Measurements from ENCODE around the gene AMIGO3. TPM values are rescaled to one million over a fixed set of nuclear protein-coding genes. Genes with fewer than 3 reads are reported as not detected.

The AMIGO3 gene
- total RNA-seq, 2 experiments from 2014 or later, result 0.82 to 1.3 TPM

DNA sequence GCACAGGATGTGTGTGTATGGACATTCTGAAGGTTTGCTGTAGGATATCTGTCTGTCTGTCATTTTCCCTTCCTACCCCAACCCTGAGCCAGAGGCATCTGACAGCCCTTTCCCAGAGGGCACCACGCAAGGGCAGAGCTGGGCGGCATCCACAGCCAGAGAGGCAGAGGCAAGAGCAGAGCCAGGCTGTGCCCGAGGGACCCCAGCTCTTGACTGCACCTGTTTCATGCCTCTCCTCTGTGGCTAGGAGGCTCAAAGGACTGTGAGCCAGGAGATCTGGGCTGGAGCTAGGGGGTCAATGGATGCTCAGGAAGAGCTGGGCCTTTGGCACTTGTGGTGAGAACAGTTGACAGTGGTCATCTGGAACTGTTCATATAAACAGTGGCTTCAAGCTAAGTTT, 50.1 kb downstream of the AMIGO3 start:
- no peaks in the 10 kb centered on the region for H3K9me3 Mint-ChIP-seq
- POLR2A ChIA-PET, result no interaction called here
- ATAC-seq (ENCODE audit: poor library complexity) (no peak), DNase-seq (no peak)
- no peak overlapping the region for H3K27ac Mint-ChIP-seq
- peaks cover 21% of the 10 kb centered on the region for H3K4me1 Mint-ChIP-seq (ENCODE audit: low read depth)
- TF ChIP-seq, protein P1, sequence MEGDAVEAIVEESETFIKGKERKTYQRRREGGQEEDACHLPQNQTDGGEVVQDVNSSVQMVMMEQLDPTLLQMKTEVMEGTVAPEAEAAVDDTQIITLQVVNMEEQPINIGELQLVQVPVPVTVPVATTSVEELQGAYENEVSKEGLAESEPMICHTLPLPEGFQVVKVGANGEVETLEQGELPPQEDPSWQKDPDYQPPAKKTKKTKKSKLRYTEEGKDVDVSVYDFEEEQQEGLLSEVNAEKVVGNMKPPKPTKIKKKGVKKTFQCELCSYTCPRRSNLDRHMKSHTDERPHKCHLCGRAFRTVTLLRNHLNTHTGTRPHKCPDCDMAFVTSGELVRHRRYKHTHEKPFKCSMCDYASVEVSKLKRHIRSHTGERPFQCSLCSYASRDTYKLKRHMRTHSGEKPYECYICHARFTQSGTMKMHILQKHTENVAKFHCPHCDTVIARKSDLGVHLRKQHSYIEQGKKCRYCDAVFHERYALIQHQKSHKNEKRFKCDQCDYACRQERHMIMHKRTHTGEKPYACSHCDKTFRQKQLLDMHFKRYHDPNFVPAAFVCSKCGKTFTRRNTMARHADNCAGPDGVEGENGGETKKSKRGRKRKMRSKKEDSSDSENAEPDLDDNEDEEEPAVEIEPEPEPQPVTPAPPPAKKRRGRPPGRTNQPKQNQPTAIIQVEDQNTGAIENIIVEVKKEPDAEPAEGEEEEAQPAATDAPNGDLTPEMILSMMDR (IDR thresholded peaks at IDR 0.05), result no peak
- no peaks in the 10 kb centered on the region for H3K27me3 Mint-ChIP-seq
- intact Hi-C loops (cut with DNase I, micrococcal nuclease), result no loop called here
- peaks cover 7% of the 10 kb centered on the region for H3K36me3 Mint-ChIP-seq (ENCODE audit: low read depth)
- no peaks in the 10 kb centered on the region for H3K27me3 ChIP-seq (ENCODE audit: control insufficient read depth in 1 of 2, insufficient read depth in 2 of 2, low read length in 2 of 2)
- CTCF ChIA-PET, result interaction anchor here (5.0 kb wide), 1 partner anchor 130 kb away, joined by 116 read pairs; no protein-coding TSS in a partner anchor
- peaks cover 14% of the 10 kb centered on the region for H3K4me1 ChIP-seq (ENCODE audit: insufficient read depth, low read length)
- H3K4me3 ChIP-seq (ENCODE audit: low read length), result no peak overlapping the region
- no peaks in the 10 kb centered on the region for H3K36me3 ChIP-seq (ENCODE audit: insufficient read depth, low read length)
- no peak overlapping the region for H3K27ac ChIP-seq (ENCODE audit: low read depth in 1 of 2, low read length in 2 of 2)
- H3K4me3 Mint-ChIP-seq, result no peak overlapping the region
- H3K9me3 ChIP-seq (ENCODE audit: control insufficient read depth in 1 of 2, insufficient read depth in 1 of 2, low read length in 2 of 2), result no peaks in the 10 kb centered on the region

GRCh38 chr3:49668861-49669260, 50.6 kb downstream of the AMIGO3 start:
- intact Hi-C loops (cut with DNase I, micrococcal nuclease), result no loop called here
- no peak overlapping the region for H3K4me3 ChIP-seq (ENCODE audit: low read length)
- TF ChIP-seq, protein P1 (IDR thresholded peaks at IDR 0.05), result no peak
- no peaks in the 10 kb centered on the region for H3K36me3 ChIP-seq (ENCODE audit: insufficient read depth, low read length)
- H3K4me1 ChIP-seq (ENCODE audit: insufficient read depth, low read length), result peaks cover 14% of the 10 kb centered on the region
- peaks cover 18% of the 10 kb centered on the region for H3K4me1 Mint-ChIP-seq (ENCODE audit: low read depth)
- H3K36me3 Mint-ChIP-seq (ENCODE audit: low read depth), result peaks cover 2% of the 10 kb centered on the region
- no peak overlapping the region for H3K27ac ChIP-seq (ENCODE audit: low read depth in 1 of 2, low read length in 2 of 2)
- DNase-seq (no peak), ATAC-seq (ENCODE audit: poor library complexity) (no peak)
- no peaks in the 10 kb centered on the region for H3K9me3 Mint-ChIP-seq
- H3K4me3 Mint-ChIP-seq, result no peak overlapping the region
- H3K27me3 Mint-ChIP-seq, result no peaks in the 10 kb centered on the region
- H3K27me3 ChIP-seq (ENCODE audit: control insufficient read depth in 1 of 2, insufficient read depth in 2 of 2, low read length in 2 of 2), result no peaks in the 10 kb centered on the region
- H3K9me3 ChIP-seq (ENCODE audit: control insufficient read depth in 1 of 2, insufficient read depth in 1 of 2, low read length in 2 of 2), result no peaks in the 10 kb centered on the region
- CTCF ChIA-PET, result interaction anchor here (5.0 kb wide), 1 partner anchor 129 kb away, joined by 116 read pairs; no protein-coding TSS in a partner anchor
- POLR2A ChIA-PET, result no interaction called here
- no peak overlapping the region for H3K27ac Mint-ChIP-seq

DNA sequence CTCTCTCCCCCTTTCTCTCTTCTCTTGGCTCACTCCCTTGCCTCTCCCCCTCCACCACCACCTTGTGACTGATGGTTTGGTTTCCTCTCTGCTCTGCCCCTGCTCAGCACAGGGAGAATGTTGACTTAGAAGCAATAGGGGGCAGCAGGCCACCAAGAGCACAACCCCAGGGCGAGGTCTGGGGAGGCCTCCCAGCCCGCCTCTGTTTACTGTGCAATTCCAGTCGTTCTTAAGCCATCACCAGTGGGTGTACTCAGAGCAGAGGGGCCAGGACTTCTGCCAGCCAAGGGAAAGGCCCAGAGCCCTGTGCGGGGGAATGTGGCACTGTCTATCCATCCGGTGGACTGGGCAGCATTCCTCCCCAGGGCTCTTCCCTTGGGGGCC, 51.1 kb downstream of the AMIGO3 start:
- ChIA-PET POLR2A (no interaction called here), CTCF (no interaction called here)
- Histone ChIP-seq H3K9me3 (ENCODE audit: control insufficient read depth in 1 of 2, insufficient read depth in 1 of 2, low read length in 2 of 2) (no peaks in the 10 kb centered on the region), H3K27me3 (ENCODE audit: control insufficient read depth in 1 of 2, insufficient read depth in 2 of 2, low read length in 2 of 2) (no peaks in the 10 kb centered on the region), H3K27ac (ENCODE audit: low read depth in 1 of 2, low read length in 2 of 2) (no peak overlapping the region), H3K4me1 (ENCODE audit: insufficient read depth, low read length) (peaks cover 10% of the 10 kb centered on the region), H3K4me3 (ENCODE audit: low read length) (no peak overlapping the region), H3K36me3 (ENCODE audit: insufficient read depth, low read length) (no peaks in the 10 kb centered on the region)
- intact Hi-C loops (cut with DNase I, micrococcal nuclease), result no loop called here
- no peak overlapping the region for H3K27ac Mint-ChIP-seq
- no peaks in the 10 kb centered on the region for H3K9me3 Mint-ChIP-seq
- H3K4me1 Mint-ChIP-seq (ENCODE audit: low read depth), result peaks cover 13% of the 10 kb centered on the region
- H3K36me3 Mint-ChIP-seq (ENCODE audit: low read depth), result no peaks in the 10 kb centered on the region
- ATAC-seq (ENCODE audit: poor library complexity), result no peak
- no peaks in the 10 kb centered on the region for H3K27me3 Mint-ChIP-seq
- no peak overlapping the region for H3K4me3 Mint-ChIP-seq
- DNase-seq, result no peak
- TF ChIP-seq, protein P1 (IDR thresholded peaks at IDR 0.05), result no peak

Data from CD4-positive, alpha-beta T cell (primary cell).